Hepatocyte (in vitro differentiated cells): ENCODE results near the gene PCDH9.

ENCODE experiments used
- EZH2 ChIP-seq: fragments of 200-600 bp; sonication (generic); IDR thresholded peaks from 2 replicates; pipeline ENCODE4 v1.6.1; 2016; ENCODE audit warnings: antibody characterized with exemption, mild to moderate bottlenecking, borderline replicate concordance
- TF ChIP-seq, protein P1 (sequence below): fragments of 200-600 bp; sonication (generic); IDR thresholded peaks from 2 replicates; pipeline ENCODE4 v1.5.1; 2016; ENCODE audit warnings: antibody characterized with exemption, mild to moderate bottlenecking; ENCODE audit not compliant: poor library complexity

GRCh38 chr13:66844933-66845332 is 385.2 kb downstream of the PCDH9 start:
- TF ChIP-seq, protein P1, sequence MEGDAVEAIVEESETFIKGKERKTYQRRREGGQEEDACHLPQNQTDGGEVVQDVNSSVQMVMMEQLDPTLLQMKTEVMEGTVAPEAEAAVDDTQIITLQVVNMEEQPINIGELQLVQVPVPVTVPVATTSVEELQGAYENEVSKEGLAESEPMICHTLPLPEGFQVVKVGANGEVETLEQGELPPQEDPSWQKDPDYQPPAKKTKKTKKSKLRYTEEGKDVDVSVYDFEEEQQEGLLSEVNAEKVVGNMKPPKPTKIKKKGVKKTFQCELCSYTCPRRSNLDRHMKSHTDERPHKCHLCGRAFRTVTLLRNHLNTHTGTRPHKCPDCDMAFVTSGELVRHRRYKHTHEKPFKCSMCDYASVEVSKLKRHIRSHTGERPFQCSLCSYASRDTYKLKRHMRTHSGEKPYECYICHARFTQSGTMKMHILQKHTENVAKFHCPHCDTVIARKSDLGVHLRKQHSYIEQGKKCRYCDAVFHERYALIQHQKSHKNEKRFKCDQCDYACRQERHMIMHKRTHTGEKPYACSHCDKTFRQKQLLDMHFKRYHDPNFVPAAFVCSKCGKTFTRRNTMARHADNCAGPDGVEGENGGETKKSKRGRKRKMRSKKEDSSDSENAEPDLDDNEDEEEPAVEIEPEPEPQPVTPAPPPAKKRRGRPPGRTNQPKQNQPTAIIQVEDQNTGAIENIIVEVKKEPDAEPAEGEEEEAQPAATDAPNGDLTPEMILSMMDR: no peak
- TF ChIP-seq EZH2: no peak
